Activated CD4-positive, alpha-beta T cell treated with anti-CD3 and anti-CD28 coated beads, Interleukin-2, amount 10 ng/mL, durations not matched to agents 24 days and 14 days (primary cell): ENCODE measurements around the gene ZNF470. TPM values are rescaled to one million over a fixed set of nuclear protein-coding genes. Genes with fewer than 3 reads are reported as not detected.
A peak's percentile ranks its signal among the peaks of the same experiment; 100 is the strongest.

Experiments used
- DNase-seq: peaks from one replicate; pipeline ENCODE4 v3.0.0; 2022
- H3K27ac Mint-ChIP-seq: one replicate; pipeline ENCODE4 v1.8.0; 2022; ENCODE audit warnings: mild to moderate bottlenecking, mixed read lengths
- H3K27me3 Mint-ChIP-seq: one replicate; pipeline ENCODE4 v1.8.0; 2022; ENCODE audit warnings: mixed read lengths
- H3K36me3 Mint-ChIP-seq: one replicate; pipeline ENCODE4 v1.8.0; 2022; ENCODE audit warnings: low read depth, mild to moderate bottlenecking, mixed read lengths
- H3K4me1 Mint-ChIP-seq: one replicate; pipeline ENCODE4 v1.8.0; 2021; ENCODE audit warnings: mixed read lengths
- H3K4me3 Mint-ChIP-seq: one replicate; pipeline ENCODE4 v1.8.0; 2022; ENCODE audit warnings: mild to moderate bottlenecking, moderate library complexity, mixed read lengths
- H3K9me3 Mint-ChIP-seq: one replicate; pipeline ENCODE4 v1.8.0; 2021; ENCODE audit warnings: mixed read lengths
- intact Hi-C: fragments of 100-400 bp; cut with micrococcal nuclease; formaldehyde crosslinking; loops from one replicate; pipeline ENCODE4 v1.15.1; 2023
- total RNA-seq: library from RNA; stranded (reverse); gene quantifications from 2 replicates; pipeline ENCODE4 v1.2.3, GENCODE V29; 2022

ZNF470 gene
- total RNA-seq, 1 donor from 2014 or later = 1.8 TPM

DNA sequence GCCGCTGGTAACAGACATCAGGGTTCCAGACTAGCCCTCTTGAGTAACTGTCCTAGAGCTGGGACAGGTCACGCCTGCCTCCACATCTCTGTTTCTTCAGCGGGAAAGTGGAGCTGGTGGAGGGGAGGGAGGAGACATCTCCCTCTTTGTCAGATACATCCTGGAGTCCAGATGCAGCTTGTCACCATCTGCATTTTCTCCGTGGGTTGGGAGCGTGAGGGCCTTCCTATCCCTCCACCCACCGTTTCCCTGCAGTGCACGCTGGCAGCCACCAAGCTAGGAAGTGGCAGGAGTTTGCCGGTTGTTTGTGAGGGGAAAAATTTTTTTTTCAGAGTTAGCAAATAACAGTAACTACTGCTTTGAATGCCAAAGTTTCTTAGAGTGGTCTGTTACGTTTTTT is 55.7 kb downstream of the ZNF470 start:
- peaks cover 27% of the 10 kb centered on the region for H3K9me3 Mint-ChIP-seq

DNA sequence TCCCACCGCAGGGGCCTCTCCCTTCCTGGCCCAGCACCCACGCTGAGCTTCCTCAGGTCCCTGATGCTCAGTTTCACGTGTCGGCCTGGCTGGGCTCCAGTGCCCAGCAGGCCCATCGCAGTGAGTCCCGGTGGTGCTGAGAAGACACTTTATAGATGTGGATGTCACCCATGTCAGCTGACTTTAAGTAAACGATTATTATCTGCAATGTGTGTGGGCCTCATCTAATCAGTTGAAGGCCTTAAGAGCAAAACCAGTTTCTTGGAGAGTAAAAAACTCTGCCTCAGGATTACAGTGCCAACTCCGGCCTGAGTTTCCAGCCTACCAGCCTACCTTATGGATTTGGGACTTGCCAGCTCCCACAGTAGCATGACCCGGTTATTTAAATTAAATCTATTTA is 58.4 kb downstream of the ZNF470 start:
- no peaks in the 10 kb centered on the region for H3K27me3 Mint-ChIP-seq
- H3K36me3 Mint-ChIP-seq = peaks cover 29% of the 10 kb centered on the region

More for the DNA sequence above, 55.7 kb downstream of the ZNF470 start:
- no peaks in the 10 kb centered on the region for H3K27me3 Mint-ChIP-seq
- no peak for DNase-seq
- H3K27ac Mint-ChIP-seq = no peak overlapping the region
- H3K4me3 Mint-ChIP-seq = no peak overlapping the region
- H3K36me3 Mint-ChIP-seq = peaks cover 49% of the 10 kb centered on the region
- no peaks in the 10 kb centered on the region for H3K4me1 Mint-ChIP-seq
- intact Hi-C loops = no loop called here

DNA sequence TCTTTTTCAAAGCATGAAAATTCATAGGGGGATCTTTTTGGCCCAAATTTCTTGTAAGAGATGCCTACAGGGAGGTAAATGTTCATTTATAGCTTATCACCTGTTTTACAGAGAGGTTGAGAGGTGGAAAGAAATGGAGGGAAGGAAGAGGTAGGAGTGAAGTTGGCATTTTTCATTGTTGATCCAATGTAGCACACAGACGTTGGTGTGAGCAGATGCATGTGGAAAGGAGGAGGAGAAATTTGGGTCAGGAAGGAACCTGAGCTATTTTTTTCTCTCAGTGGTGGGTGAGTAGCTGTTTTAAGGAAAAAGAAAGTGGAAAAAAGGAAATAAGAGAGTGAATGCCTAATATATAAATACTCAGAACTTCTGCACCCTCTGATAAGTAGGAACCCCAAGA is 65.8 kb downstream of the ZNF470 start:
- intact Hi-C loops = no loop called here
- Mint-ChIP-seq H3K27me3 (no peaks in the 10 kb centered on the region), H3K9me3 (peaks cover 29% of the 10 kb centered on the region), H3K4me1 (no peaks in the 10 kb centered on the region), H3K27ac (no peak overlapping the region), H3K36me3 (peaks cover 2% of the 10 kb centered on the region), H3K4me3 (no peak overlapping the region)
- DNase-seq = no peak

More for the DNA sequence above, 58.4 kb downstream of the ZNF470 start:
- DNase-seq = no peak
- Mint-ChIP-seq H3K27ac (no peak overlapping the region), H3K9me3 (peaks cover 37% of the 10 kb centered on the region), H3K4me1 (no peaks in the 10 kb centered on the region), H3K4me3 (no peak overlapping the region)
- intact Hi-C loops = no loop called here

DNA sequence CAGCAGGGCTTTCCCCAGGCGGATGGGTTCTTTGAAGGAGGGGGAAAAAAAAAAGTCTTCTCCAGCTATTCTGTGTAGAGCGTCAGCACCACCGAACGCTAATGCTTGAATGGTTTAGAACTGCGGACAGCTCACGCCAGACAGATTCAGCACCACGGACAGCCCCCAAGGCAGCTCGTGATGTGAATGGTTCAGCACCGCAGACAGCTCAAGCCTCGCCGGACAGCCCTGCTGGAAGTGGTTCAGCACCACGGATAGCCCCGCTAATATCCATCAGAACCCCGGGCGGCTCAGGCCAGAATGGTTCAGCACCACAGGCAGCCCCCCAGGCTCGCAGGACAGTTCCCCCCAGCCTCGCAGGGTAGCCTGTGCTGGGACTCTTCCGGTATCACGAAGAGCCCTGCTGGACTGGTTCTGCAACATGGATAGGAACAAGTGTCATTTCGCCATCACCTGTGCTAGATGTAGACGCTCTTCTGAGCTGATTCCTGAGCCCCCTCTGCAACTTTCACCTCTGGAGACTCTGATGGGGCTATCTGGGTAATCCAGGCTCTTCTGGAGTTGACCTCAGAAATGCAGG is 70.8 kb downstream of the ZNF470 start:
- intact Hi-C loops = no loop called here
- DNase-seq = peak; percentile 82
- peaks cover 20% of the 10 kb centered on the region for H3K9me3 Mint-ChIP-seq
- peaks cover 3% of the 10 kb centered on the region for H3K36me3 Mint-ChIP-seq
- H3K4me3 Mint-ChIP-seq = no peak overlapping the region
- no peak overlapping the region for H3K27ac Mint-ChIP-seq
- no peaks in the 10 kb centered on the region for H3K4me1 Mint-ChIP-seq
- no peaks in the 10 kb centered on the region for H3K27me3 Mint-ChIP-seq

Other genes starting within 250 kb of the ZNF470 start
- 1.0 and 2.1 TPM in 2 replicates for gene ZNF582, start 173.9 kb upstream of the ZNF470 start, total RNA-seq
- 1.9 and 2.0 TPM in 2 replicates for gene ZNF583, start 163.1 kb upstream of the ZNF470 start, total RNA-seq
- gene ZNF667, start 90.1 kb upstream of the ZNF470 start, total RNA-seq = not detected in 2 replicates
- gene ZNF471, start 59.6 kb upstream of the ZNF470 start, total RNA-seq = 0.09 and 0.19 TPM in 2 replicates
- gene ZFP28, start 28.5 kb upstream of the ZNF470 start, total RNA-seq = 1.8 and 4.1 TPM in 2 replicates
- gene ZNF71, start 27.8 kb downstream of the ZNF470 start, total RNA-seq = 4.2 and 5.2 TPM in 2 replicates
- 0.19 TPM in 1 of 2 replicates, not detected in the other for gene SMIM17, start 75.7 kb downstream of the ZNF470 start, total RNA-seq
- 0.40 and 0.43 TPM in 2 replicates for gene ZNF835, start 104.3 kb downstream of the ZNF470 start, total RNA-seq